Measurements from ENCODE around the gene ITFG1. TPM values are rescaled to one million over a fixed set of nuclear protein-coding genes. Genes with fewer than 3 reads are reported as not detected.

The ITFG1 gene
- total and polyA plus RNA-seq, 9 of the 15 experiments (the other 6 are each of a cell fraction or from before 2014, with no cell fraction given), result 17.1 to 83.5 (median 35.8) TPM

GRCh38 chr16:47463771-47464624, 3.1 kb upstream of the ITFG1 start:
- in situ Hi-C loops (cut with MboI), result no loop called here
- Histone ChIP-seq H3K36me3 (ENCODE audit: control insufficient read depth, insufficient read depth, low read length) (peaks cover 26% of the 10 kb centered on the region; the same call in 2 of the 3 replicates), H3K9me3 (replicated peaks; ENCODE audit: control insufficient read depth, insufficient read depth, low read depth, low read length) (no peaks in the 10 kb centered on the region), H3K4me2 (ENCODE audit: insufficient read depth, low read length) (peak overlapping the region; percentile 87), H3K9me1 (ENCODE audit: control insufficient read depth, insufficient read depth, low read length) (no peaks in the 10 kb centered on the region), H3K9ac (ENCODE audit: insufficient read depth in 1 of 2, low read depth in 2 of 2, low read length in 2 of 2) (peak overlapping the region; percentile 77 to 98; a peak in 3 of 4 replicates), H3K27me3 (ENCODE audit: control insufficient read depth in 2 of 2, insufficient read depth in 2 of 2, low read length in 2 of 2) (no peaks in the 10 kb centered on the region), H4K20me1 (replicated peaks; ENCODE audit: control insufficient read depth, insufficient read depth, low read length) (no peaks in the 10 kb centered on the region), H3K4me1 (replicated peaks in 1 of 2; ENCODE audit: control insufficient read depth in 2 of 2, insufficient read depth in 2 of 2, low read length in 2 of 2) (peaks cover 0 to 34% of the 10 kb centered on the region in 2 experiments; a peak in 4 of 5 replicates), H3K27ac (ENCODE audit: extremely low read depth, low read depth, low read length) (peak overlapping the region; percentile 99), H3K4me3 (peak overlapping the region; percentile 56), H3K79me2 (ENCODE audit: control insufficient read depth, insufficient read depth, low read length) (peaks cover 93% of the 10 kb centered on the region), H2AFZ (ENCODE audit: low read depth, low read length) (peak overlapping the region; percentile 51)
- DNase-seq (ENCODE audit: extremely low read depth in 1 of 4, low spot score in 3 of 4), result peak in 1 of 4 experiments; percentile 54
- ATAC-seq, result peak; percentile 9
- intact Hi-C loops (cut with micrococcal nuclease), result loop anchor here (2.0 to 10.0 kb wide), 5 partner anchors 29 to 322 kb away; partner anchors contain the start of gene NETO2
- CTCF ChIA-PET (ENCODE audit: low intra/inter-chr PET ratio), result no interaction called here
- no TSS peak for BruUV-seq (replicated peaks)
- 3% methylated on average over 11 of the region's 11 CpGs for WGBS (ENCODE audit: insufficient coverage, low coverage, missing lambda C conversion rate)
- no peak for FAIRE-seq
- POLR2A ChIA-PET, result interaction anchor here (0.7 kb wide), 2 partner anchors 201 to 459 kb away, joined by 3 read pairs; no protein-coding TSS in a partner anchor
- TF ChIP-seq ETV1 (tag; conservative IDR thresholded peaks at IDR 0.05; ENCODE audit: low read depth), result 0 out of 2 replicates have a peak, but pooled peaks have one; percentile 21
- peak; percentile 49; the same call in 1 of the 2 replicates for TF ChIP-seq NFRKB (IDR thresholded peaks at IDR 0.05; ENCODE audit: low read depth)
- peak; percentile 83 for TF ChIP-seq ZNF592 (IDR thresholded peaks at IDR 0.05)
- peak; percentile 62 to 66; a peak in 2 of 4 replicates for TF ChIP-seq MLLT1 (IDR thresholded peaks at IDR 0.05)
- no peak for TF ChIP-seq EP300 (IDR thresholded peaks at IDR 0.05; ENCODE audit: low read length)
- peak; percentile 14; the same call in 1 of the 2 replicates for TF ChIP-seq PHF8 (IDR thresholded peaks at IDR 0.05; ENCODE audit: borderline replicate concordance, low read length)
- TF ChIP-seq TRIM25 (IDR thresholded peaks at IDR 0.05; ENCODE audit: borderline replicate concordance), result no peak
- no peak for TF ChIP-seq STAT6 (CRISPR knock-in tag; IDR thresholded peaks at IDR 0.05)
